Measurements from ENCODE around the gene KMT2C.
"Not testable (repeated sequence)": the region's sequence is repeated elsewhere in the genome, so short reads cannot be mapped to it uniquely, and the experiment has no call there.

The KMT2C gene

GRCh38 chr7:152435384-152436110 is at the start of gene KMT2C:
KMT2C (minus strand) TSS chr7:152436003; CDS start chr7:152435786, 217 bp downstream.
- peaks cover 24% of the 10 kb centered on the region for H3K4me1 Mint-ChIP-seq
- peak within 1 kb of the TSS; percentile 95 for H3K4me3 Mint-ChIP-seq
- no peaks in the 10 kb centered on the region for H3K27me3 Mint-ChIP-seq
- H3K36me3 Mint-ChIP-seq = no peaks in the 10 kb centered on the region
- H3K9me3 Mint-ChIP-seq = no peaks in the 10 kb centered on the region
- H3K27ac Mint-ChIP-seq = peak within 1 kb of the TSS; percentile 91

- Mint-ChIP-seq H3K27me3 (no peaks in the 10 kb centered on the region), H3K4me1 (no peaks in the 10 kb centered on the region), H3K36me3 (no peaks in the 10 kb centered on the region), H3K9me3 (no peaks in the 10 kb centered on the region), H3K4me3 (no peak overlapping the region), H3K27ac (peak overlapping the region; percentile 23)
Measured at GRCh38 chr7:152481082-152481481, 45.3 kb upstream of the KMT2C start.

- H3K36me3 Mint-ChIP-seq = no peaks in the 10 kb centered on the region
- no peaks in the 10 kb centered on the region for H3K27me3 Mint-ChIP-seq
- H3K27ac Mint-ChIP-seq = no peak overlapping the region
- H3K4me1 Mint-ChIP-seq = no peaks in the 10 kb centered on the region
- H3K9me3 Mint-ChIP-seq = no peaks in the 10 kb centered on the region
- no peak overlapping the region for H3K4me3 Mint-ChIP-seq
Measured at GRCh38 chr7:152480664-152481063, 44.9 kb upstream of the KMT2C start.

GRCh38 chr7:152479595-152479994 is 43.8 kb upstream of the KMT2C start:
- H3K36me3 Mint-ChIP-seq = no peaks in the 10 kb centered on the region
- H3K9me3 Mint-ChIP-seq = no peaks in the 10 kb centered on the region
- H3K27ac Mint-ChIP-seq = no peak overlapping the region
- no peaks in the 10 kb centered on the region for H3K4me1 Mint-ChIP-seq
- no peaks in the 10 kb centered on the region for H3K27me3 Mint-ChIP-seq
- H3K4me3 Mint-ChIP-seq = no peak overlapping the region

GRCh38 chr7:152478140-152478539 is 42.3 kb upstream of the KMT2C start:
- H3K4me3 Mint-ChIP-seq = no peak overlapping the region
- no peaks in the 10 kb centered on the region for H3K27me3 Mint-ChIP-seq
- no peaks in the 10 kb centered on the region for H3K9me3 Mint-ChIP-seq
- H3K4me1 Mint-ChIP-seq = no peaks in the 10 kb centered on the region
- no peak overlapping the region for H3K27ac Mint-ChIP-seq
- no peaks in the 10 kb centered on the region for H3K36me3 Mint-ChIP-seq

- H3K36me3 Mint-ChIP-seq = no peaks in the 10 kb centered on the region
- H3K27ac Mint-ChIP-seq = no peak overlapping the region
- H3K4me1 Mint-ChIP-seq = no peaks in the 10 kb centered on the region
- no peaks in the 10 kb centered on the region for H3K9me3 Mint-ChIP-seq
- H3K4me3 Mint-ChIP-seq = no peak overlapping the region
- no peaks in the 10 kb centered on the region for H3K27me3 Mint-ChIP-seq
Measured at GRCh38 chr7:152477079-152477478, 41.3 kb upstream of the KMT2C start.

- H3K9me3 Mint-ChIP-seq = no peaks in the 10 kb centered on the region
- H3K27me3 Mint-ChIP-seq = no peaks in the 10 kb centered on the region
- no peaks in the 10 kb centered on the region for H3K36me3 Mint-ChIP-seq
Measured at GRCh38 chr7:152476551-152476950, 40.7 kb upstream of the KMT2C start.

GRCh38 chr7:152471023-152471620 is 35.3 kb upstream of the KMT2C start:
- H3K27me3 Mint-ChIP-seq, H3K4me3 Mint-ChIP-seq, H3K36me3 Mint-ChIP-seq, H3K9me3 Mint-ChIP-seq, H3K27ac Mint-ChIP-seq, H3K4me1 Mint-ChIP-seq: not testable (repeated sequence)

More at GRCh38 chr7:152476551-152476950, 40.7 kb upstream of the KMT2C start:
- no peak overlapping the region for H3K4me3 Mint-ChIP-seq
- no peaks in the 10 kb centered on the region for H3K4me1 Mint-ChIP-seq
- no peak overlapping the region for H3K27ac Mint-ChIP-seq

- not testable (repeated sequence) for H3K4me3 Mint-ChIP-seq, H3K27ac Mint-ChIP-seq, H3K27me3 Mint-ChIP-seq, H3K9me3 Mint-ChIP-seq, H3K36me3 Mint-ChIP-seq, H3K4me1 Mint-ChIP-seq
Measured at GRCh38 chr7:152470251-152471022, 34.6 kb upstream of the KMT2C start.

- H3K4me1 Mint-ChIP-seq, H3K27me3 Mint-ChIP-seq, H3K4me3 Mint-ChIP-seq, H3K27ac Mint-ChIP-seq, H3K9me3 Mint-ChIP-seq, H3K36me3 Mint-ChIP-seq: not testable (repeated sequence)
Measured at GRCh38 chr7:152469576-152469975, 33.8 kb upstream of the KMT2C start.

GRCh38 chr7:152467225-152467624 is 31.4 kb upstream of the KMT2C start:
- H3K36me3 Mint-ChIP-seq = peaks cover 5% of the 10 kb centered on the region
- peaks cover 5% of the 10 kb centered on the region for H3K4me1 Mint-ChIP-seq
- no peaks in the 10 kb centered on the region for H3K27me3 Mint-ChIP-seq
- no peak overlapping the region for H3K4me3 Mint-ChIP-seq
- H3K9me3 Mint-ChIP-seq = peaks cover 5% of the 10 kb centered on the region
- H3K27ac Mint-ChIP-seq = no peak overlapping the region

GRCh38 chr7:152465119-152465387 is 29.2 kb upstream of the KMT2C start:
- Mint-ChIP-seq H3K4me1 (peaks cover 5% of the 10 kb centered on the region), H3K9me3 (peaks cover under 1% of the 10 kb centered on the region), H3K36me3 (peaks cover under 1% of the 10 kb centered on the region), H3K27ac (peak overlapping the region; percentile 92), H3K4me3 (peak overlapping the region; percentile 92), H3K27me3 (no peaks in the 10 kb centered on the region)

GRCh38 chr7:152464312-152465118 is 28.7 kb upstream of the KMT2C start:
- peaks cover 5% of the 10 kb centered on the region for H3K4me1 Mint-ChIP-seq
- H3K27me3 Mint-ChIP-seq = no peaks in the 10 kb centered on the region
- H3K36me3 Mint-ChIP-seq = no peaks in the 10 kb centered on the region
- H3K9me3 Mint-ChIP-seq = no peaks in the 10 kb centered on the region
- peak overlapping the region; percentile 92 for H3K4me3 Mint-ChIP-seq
- H3K27ac Mint-ChIP-seq = peak overlapping the region; percentile 92

GRCh38 chr7:152463709-152464311 is 28.0 kb upstream of the KMT2C start:
- Mint-ChIP-seq H3K27me3 (no peaks in the 10 kb centered on the region), H3K4me1 (peaks cover 5% of the 10 kb centered on the region), H3K4me3 (peak overlapping the region; percentile 95), H3K9me3 (no peaks in the 10 kb centered on the region), H3K27ac (peak overlapping the region; percentile 68), H3K36me3 (no peaks in the 10 kb centered on the region)

- Mint-ChIP-seq H3K9me3 (no peaks in the 10 kb centered on the region), H3K4me3 (peak overlapping the region; percentile 95), H3K27ac (peak overlapping the region; percentile 35), H3K27me3 (no peaks in the 10 kb centered on the region), H3K4me1 (peaks cover 5% of the 10 kb centered on the region), H3K36me3 (no peaks in the 10 kb centered on the region)
Measured at GRCh38 chr7:152462995-152463708, 27.3 kb upstream of the KMT2C start.
